Measurements from ENCODE around the gene MYRIP. TPM values are rescaled to one million over a fixed set of nuclear protein-coding genes. Genes with fewer than 3 reads are reported as not detected.
"Not testable (repeated sequence)": the region's sequence is repeated elsewhere in the genome, so short reads cannot be mapped to it uniquely, and the experiment has no call there.

The MYRIP gene
- total RNA-seq, 2 donors from 2014 or later, result 6.3 to 8.7 TPM

DNA sequence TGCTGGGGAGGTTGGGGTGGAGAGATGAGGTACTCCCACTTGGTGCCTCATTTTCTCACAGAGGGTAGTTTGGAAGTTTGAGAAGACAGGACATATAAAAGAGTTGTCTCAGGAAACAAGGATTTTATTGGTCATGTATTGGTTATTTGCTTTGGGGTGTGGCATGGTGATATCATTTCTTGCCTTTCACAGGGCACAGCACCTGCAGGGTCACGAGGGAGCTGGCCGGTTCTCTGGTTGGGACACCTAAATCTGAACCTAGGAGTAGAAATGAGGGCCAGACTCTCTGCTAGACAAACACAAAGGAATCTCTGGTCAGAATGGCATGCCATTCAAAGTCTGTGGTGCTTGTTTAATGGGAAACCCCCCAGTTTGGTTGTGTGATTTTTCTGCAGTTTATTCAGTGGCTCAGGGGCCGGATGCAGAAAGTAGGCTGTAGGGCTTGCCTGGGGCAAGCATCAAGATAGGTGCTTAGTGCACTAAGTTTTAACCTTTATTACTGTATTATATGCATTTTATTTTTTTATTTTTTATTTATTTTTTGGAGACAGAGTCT lies 262.4 kb downstream of the MYRIP start:
- H3K4me3 ChIP-seq, result no peak overlapping the region
- H3K27me3 ChIP-seq, result no peaks in the 10 kb centered on the region
- no peaks in the 10 kb centered on the region for H3K4me1 ChIP-seq
- intact Hi-C loops (cut with DNase I), result no loop called here
- H3K36me3 ChIP-seq, result no peaks in the 10 kb centered on the region
- H3K9ac ChIP-seq (ENCODE audit: low read depth in 2 of 2, low read length in 2 of 2), result no peak overlapping the region
- H3K27ac ChIP-seq, result no peak overlapping the region
- no peaks in the 10 kb centered on the region for H3K9me3 ChIP-seq
- peak; percentile 36 for DNase-seq
- TF ChIP-seq, protein P1, sequence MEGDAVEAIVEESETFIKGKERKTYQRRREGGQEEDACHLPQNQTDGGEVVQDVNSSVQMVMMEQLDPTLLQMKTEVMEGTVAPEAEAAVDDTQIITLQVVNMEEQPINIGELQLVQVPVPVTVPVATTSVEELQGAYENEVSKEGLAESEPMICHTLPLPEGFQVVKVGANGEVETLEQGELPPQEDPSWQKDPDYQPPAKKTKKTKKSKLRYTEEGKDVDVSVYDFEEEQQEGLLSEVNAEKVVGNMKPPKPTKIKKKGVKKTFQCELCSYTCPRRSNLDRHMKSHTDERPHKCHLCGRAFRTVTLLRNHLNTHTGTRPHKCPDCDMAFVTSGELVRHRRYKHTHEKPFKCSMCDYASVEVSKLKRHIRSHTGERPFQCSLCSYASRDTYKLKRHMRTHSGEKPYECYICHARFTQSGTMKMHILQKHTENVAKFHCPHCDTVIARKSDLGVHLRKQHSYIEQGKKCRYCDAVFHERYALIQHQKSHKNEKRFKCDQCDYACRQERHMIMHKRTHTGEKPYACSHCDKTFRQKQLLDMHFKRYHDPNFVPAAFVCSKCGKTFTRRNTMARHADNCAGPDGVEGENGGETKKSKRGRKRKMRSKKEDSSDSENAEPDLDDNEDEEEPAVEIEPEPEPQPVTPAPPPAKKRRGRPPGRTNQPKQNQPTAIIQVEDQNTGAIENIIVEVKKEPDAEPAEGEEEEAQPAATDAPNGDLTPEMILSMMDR (IDR thresholded peaks at IDR 0.05), result no peak

DNA sequence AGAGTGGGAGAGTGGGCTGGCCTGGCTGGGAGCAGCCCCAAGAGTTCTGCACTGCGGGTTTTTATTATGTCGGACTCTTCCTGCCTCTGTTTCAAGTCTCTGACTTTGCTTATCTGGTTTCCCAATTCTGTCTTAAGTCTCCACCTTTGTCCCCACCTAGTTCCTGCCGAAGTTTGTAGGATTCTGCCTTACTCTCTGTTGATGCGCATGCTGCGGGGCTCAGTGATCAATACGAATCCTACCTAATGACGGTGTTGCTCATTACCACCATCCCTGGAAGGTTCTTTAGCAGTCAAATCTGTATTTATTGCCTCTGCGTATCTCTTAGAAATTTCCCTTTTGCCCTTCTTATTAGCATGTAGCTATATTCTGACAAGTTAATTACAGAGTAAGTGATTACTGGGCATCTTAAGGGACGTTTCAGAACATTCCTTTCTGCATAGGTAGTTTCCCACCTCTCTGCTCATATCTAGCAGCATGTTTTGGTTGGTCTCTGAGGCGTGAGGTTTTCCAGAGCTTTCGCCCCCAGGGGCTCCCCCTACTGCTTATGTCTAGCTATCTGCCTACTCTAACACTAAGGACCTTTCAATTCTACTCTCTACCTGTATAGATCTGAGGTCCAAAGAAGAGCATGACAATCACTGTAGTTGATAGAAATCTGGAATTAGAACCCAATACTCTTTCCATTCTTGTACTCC lies 264.1 kb downstream of the MYRIP start:
- no peaks in the 10 kb centered on the region for H3K9me3 ChIP-seq
- intact Hi-C loops (cut with DNase I), result no loop called here
- H3K27ac ChIP-seq, result no peak overlapping the region
- H3K4me3 ChIP-seq, result no peak overlapping the region
- DNase-seq, result no peak
- no peaks in the 10 kb centered on the region for H3K27me3 ChIP-seq
- no peaks in the 10 kb centered on the region for H3K36me3 ChIP-seq
- TF ChIP-seq, protein P1 (IDR thresholded peaks at IDR 0.05), result no peak
- H3K4me1 ChIP-seq, result no peaks in the 10 kb centered on the region
- no peak overlapping the region for H3K9ac ChIP-seq (ENCODE audit: low read depth in 2 of 2, low read length in 2 of 2)

DNA sequence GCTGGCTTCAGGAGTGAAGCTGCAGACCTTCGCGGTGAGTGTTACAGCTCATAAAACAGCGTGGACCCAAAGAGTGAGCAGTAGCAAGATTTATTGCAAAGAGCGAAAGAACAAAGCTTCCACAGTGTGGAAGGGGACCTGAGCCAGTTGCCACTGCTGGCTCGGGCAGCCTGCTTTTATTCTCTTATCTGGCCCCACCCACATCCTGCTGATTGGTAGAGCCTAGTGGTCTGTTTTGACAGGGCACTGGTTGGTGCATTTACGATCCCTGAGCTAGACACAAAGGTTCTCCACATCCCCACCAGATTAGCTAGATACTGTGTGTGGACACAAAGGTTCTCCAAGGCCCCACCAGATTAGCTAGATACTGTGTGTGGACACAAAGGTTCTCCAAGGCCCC lies 267.7 kb downstream of the MYRIP start:
- H3K9me3 ChIP-seq; H3K4me1 ChIP-seq; H3K27me3 ChIP-seq; DNase-seq; H3K36me3 ChIP-seq; H3K4me3 ChIP-seq; intact Hi-C loops (cut with DNase I); H3K27ac ChIP-seq; H3K9ac ChIP-seq (ENCODE audit: low read depth in 2 of 2, low read length in 2 of 2): not testable (repeated sequence)

DNA sequence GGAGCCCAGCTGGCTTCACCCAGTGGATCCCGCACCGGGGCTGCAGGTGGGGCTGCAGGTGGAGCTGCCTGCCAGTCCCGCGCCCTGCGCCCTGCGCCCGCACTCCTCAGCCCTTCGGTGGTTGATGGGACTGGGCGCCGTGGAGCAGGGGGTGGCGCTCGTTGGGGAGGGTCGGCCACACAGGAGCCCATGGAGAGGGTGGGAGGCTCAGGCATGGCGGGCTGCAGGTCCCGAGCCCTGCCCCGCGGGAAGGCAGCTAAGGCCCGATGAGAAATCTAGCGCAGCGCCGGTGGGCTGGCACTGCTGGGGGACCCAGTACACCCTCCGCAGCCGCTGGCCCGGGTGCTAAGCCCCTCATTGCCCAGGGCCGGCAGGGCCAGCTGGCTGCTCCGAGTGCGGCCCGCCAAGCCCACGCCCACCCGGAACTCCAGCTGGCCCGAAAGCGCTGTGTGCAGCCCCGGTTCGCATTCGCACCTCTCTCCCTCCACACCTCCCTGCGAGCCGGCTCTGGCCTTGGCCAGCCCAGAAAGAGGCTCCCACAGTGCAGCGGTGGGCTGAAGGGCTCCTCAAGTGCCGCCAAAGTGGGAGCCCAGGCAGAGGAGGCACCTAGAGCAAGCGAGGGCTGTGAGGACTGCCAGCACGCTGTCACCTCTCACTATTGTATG lies 268.6 kb downstream of the MYRIP start:
- intact Hi-C loops (cut with DNase I); H3K9me3 ChIP-seq; H3K9ac ChIP-seq (ENCODE audit: low read depth in 2 of 2, low read length in 2 of 2); H3K4me1 ChIP-seq; H3K4me3 ChIP-seq; H3K36me3 ChIP-seq; DNase-seq; H3K27ac ChIP-seq; H3K27me3 ChIP-seq: not testable (repeated sequence)

DNA sequence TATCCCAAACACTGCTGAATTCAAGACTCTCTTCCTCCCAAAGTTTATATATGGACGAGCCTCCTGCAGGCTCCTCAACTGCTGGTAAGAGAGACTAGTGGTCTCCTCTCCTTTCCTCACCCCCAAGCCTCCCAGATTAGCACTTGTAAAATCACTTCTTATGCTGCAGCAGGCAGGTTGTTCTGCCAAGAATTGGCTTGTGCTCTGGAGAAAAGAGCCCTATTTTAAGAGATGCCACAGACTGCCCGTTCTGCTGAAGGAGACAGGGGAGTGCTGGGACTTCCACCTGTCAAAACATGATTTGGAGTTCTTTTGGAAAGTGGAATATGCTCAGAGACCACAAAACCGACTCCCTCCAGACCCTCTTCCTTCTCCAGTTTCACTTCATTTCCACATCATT lies 269.2 kb downstream of the MYRIP start:
- H3K9me3 ChIP-seq, result no peaks in the 10 kb centered on the region
- H3K27ac ChIP-seq, result no peak overlapping the region
- no peaks in the 10 kb centered on the region for H3K4me1 ChIP-seq
- H3K9ac ChIP-seq (ENCODE audit: low read depth in 2 of 2, low read length in 2 of 2), result no peak overlapping the region
- H3K36me3 ChIP-seq, result no peaks in the 10 kb centered on the region
- H3K27me3 ChIP-seq, result no peaks in the 10 kb centered on the region
- no peak for DNase-seq
- TF ChIP-seq, protein P1 (IDR thresholded peaks at IDR 0.05), result no peak
- intact Hi-C loops (cut with DNase I), result no loop called here
- no peak overlapping the region for H3K4me3 ChIP-seq

DNA sequence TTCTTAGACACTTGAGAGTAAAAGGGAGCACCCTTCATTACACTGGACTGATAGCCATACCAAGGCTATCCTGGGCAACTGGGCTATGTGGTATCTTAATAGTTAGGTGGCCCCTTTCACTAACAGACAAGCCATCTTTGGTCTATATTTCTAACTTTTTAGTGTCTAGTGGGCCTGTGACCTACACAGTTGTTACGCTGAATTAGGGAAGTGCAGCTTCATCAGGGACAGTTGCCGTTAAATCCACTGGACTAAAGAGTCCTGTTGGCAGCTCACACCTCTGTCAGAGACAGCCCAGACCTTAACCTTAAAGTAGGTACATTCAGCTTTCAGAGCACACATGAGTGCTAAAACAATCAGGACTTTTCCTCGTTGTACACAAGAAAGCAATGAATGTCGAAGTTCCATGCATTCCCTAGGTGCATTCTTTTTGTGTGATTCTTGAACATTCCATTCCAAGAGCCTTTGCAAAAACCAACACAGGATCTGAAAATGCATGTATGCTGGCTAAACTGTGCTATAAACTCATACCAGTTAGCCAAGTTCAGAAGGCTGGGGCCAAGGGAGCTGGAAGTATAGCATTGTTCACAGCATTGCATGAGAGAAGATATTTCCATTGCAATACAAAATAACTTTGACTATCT lies 269.9 kb downstream of the MYRIP start:
- H3K27ac ChIP-seq, result no peak overlapping the region
- no peak for DNase-seq
- H3K4me1 ChIP-seq, result no peaks in the 10 kb centered on the region
- H3K36me3 ChIP-seq, result no peaks in the 10 kb centered on the region
- no peak overlapping the region for H3K9ac ChIP-seq (ENCODE audit: low read depth in 2 of 2, low read length in 2 of 2)
- H3K27me3 ChIP-seq, result no peaks in the 10 kb centered on the region
- no peak overlapping the region for H3K4me3 ChIP-seq
- TF ChIP-seq, protein P1 (IDR thresholded peaks at IDR 0.05), result no peak
- intact Hi-C loops (cut with DNase I), result no loop called here
- no peaks in the 10 kb centered on the region for H3K9me3 ChIP-seq
